GM18526 (cell line): ENCODE data around the gene CYSRT1.

Source experiments
- POLR2A ChIP-seq: IDR thresholded peaks from 3 replicates; pipeline ENCODE4 v1.6.1; 2011; ENCODE audit not compliant: insufficient read length; ENCODE audit errors: extremely low read depth

Gene CYSRT1

DNA sequence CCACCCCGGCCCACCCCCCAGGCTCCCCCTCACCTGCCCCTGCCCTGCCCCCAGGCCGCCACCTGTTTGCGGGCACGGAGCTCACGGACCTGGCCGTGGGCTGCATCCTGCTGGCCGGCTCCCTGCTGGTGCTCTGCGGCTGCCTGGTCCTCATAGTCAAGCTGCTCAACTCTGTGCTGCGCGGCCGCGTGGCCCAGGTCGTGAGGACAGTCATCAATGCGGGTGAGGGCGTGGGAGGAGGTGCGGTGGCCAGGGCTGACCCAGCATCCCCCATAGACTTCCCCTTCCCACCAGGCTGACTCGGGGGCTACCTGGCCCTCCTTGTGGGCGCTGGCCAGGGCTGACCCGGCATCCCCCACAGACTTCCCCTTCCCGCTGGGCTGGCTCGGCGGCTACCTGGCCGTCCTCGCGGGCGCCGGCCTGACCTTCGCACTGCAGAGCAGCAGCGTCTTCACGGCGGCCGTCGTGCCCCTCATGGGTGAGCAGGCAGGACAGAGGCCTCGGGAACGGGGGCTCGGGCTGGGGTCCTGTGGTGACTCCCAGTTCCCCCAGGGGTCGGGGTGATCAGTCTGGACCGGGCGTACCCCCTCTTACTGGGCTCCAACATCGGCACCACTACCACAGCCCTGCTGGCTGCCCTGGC is 9.2 kb downstream of the CYSRT1 start:
- no peak for TF ChIP-seq POLR2A

DNA sequence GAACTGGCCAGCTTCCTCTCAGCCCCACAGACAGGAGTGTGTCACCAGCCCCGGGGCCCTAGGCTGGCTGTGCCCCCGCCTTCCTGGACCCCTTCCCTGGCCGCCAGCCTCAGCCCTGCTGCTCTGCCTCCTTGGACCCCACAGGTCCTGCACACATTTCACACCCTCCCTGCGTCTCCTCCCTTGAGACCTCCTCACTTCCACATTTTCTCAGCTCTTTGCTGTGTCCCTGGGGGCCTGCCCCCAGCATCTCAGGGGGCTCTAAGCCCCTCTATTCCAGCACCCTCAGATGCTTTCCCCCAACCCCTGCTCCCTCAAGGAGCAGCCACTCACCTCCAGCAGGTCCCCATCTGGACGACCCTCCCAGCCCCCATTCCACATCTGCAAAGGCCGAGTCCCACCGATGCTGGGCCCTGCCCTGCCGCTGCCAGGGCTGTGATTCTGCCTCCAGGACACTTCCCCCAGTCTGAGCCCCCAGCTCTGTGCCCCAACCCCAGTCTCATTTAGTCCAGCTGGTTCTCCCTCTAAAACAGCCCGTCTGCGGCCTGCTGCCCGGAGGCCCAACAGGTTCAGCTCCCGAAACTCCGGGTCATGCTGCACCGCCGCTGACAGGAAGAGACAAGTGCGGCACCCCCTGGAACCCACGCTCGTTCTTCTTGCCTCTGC is 9.9 kb downstream of the CYSRT1 start:
- TF ChIP-seq POLR2A = no peak

DNA sequence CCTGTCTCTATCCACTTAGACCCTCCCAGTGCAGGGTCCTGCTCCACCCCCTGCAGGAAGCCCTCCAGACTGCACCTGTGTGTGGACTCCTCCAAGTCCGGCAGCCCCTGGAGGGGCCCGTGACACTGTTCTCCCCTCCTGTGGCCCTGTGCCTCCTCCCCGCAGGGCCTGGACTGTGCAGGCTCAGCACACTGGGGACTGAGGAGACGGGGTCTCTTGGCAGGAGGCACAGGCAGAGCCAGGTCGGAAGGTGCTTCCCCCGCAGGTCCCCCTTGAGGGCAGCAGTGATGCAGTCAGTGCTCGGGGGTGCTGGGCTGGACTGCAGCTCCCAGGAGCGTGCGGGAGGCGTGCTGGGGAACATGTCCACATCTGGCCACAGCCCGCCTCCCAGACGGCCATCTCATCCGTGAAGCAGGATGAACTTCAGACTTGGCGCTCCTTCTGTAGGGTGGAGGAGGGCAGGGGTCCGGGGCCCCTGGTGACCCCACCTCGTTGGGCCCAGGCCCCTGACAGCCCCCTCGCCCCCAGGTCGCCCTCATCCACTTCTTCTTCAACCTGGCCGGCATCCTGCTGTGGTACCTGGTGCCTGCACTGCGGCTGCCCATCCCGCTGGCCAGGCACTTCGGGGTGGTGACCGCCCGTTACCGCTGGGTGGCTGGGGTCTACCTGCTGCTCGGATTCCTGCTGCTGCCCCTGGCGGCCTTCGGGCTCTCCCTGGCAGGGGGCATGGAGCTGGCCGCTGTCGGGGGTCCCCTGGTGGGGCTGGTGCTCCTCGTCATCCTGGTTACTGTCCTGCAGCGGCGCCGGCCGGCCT is 10.7 kb downstream of the CYSRT1 start:
- no peak for TF ChIP-seq POLR2A

DNA sequence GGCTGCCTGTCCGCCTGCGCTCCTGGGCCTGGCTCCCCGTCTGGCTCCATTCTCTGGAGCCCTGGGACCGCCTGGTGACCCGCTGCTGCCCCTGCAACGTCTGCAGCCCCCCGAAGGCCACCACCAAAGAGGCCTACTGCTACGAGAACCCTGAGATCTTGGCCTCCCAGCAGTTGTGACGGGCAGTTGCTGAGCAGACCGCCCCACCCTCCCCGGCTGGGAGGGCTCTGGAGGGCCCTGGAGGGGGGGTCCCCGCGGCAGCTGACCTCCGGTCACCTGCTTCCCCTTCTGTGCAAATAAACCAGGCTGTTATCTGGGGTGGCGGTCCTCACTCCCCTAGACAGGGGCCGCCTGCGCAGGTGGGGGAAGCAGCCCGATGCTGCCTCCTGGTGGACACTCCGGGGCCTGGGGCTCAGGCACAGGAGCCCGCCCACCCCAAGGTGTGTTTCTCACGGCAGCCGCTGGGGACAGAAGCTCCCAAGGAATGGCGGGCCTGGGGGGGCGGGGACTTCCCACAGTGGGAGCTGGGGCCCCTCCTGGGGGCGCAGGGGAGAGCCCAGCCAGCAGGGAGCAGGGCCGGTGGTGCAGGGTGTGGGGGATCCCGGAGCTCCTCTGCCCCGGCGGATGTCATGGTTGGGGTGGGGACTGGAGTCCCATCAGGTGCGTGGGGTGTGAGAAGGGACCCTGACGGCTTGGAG is 11.4 kb downstream of the CYSRT1 start:
- peak; percentile 29 for TF ChIP-seq POLR2A

DNA sequence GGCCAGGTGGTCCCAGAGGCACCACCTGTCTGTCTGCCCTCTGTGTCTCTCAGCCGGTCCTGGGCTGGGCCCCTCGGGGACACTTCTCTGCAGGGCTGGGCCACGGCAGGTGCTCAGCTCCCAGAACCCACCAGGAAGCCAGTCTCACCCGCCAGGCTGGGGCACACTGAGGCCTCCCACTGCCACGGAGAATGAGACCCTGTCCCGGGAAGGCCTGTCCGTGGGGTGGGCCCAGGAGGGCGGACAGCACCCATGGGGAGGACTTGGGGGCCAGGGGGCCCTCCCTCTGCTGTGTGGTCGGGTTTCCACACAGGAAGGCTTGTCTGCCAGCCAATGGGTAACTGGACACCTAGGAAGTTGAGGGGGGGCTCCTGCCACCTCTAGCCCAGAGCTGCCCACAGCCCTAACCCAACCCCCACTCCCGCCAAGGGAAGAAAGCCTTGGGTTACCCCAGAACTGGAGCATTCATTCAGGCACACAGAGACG is 12.0 kb downstream of the CYSRT1 start:
- TF ChIP-seq POLR2A = no peak

DNA sequence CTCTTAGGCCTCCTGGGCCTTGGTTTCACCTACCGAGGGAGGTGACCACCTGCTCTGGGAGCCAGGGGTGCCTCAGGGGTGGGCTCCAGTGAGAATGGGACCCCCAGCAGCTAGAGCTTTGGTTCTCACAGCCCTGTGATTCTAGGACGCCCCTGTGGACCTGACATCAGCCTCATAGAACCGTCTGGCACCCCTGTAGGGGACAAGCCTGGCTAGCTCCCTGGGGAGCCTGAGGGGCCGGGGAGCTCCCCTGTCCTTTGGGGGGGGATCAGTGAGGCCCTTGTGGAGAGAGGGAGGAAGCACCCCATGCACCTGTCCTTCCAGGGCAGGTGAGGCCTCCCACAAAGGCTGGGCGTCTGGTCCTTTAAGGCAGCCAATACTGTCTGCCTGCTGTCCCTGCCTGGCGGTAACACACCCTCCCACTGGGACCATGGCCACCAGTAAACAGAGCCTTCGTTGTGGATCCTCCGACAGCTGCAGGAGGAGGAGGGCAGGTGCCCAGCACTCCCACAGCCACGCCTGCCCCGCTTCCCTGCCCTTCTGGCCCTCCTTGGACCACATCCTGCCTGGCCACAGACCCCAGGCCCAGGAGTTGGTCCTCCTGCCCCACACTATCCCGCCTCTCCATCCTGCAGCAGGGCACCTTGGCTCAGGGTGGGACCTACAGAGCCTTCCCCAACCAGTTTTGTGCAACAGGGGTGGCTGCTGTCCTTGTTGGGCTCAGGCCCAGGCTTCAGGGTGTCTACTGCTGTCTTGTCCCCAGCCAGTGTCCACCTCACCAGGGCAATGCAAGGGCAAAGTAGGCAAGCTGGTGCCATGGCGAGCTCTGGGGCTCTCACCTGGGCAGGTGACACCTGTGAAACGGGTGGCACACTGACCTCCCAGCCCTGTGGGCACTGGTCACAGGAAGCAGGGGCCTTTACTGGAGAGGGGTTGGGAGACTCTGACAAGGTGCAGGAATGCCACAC is 13.1 kb downstream of the CYSRT1 start:
- TF ChIP-seq POLR2A = no peak

DNA sequence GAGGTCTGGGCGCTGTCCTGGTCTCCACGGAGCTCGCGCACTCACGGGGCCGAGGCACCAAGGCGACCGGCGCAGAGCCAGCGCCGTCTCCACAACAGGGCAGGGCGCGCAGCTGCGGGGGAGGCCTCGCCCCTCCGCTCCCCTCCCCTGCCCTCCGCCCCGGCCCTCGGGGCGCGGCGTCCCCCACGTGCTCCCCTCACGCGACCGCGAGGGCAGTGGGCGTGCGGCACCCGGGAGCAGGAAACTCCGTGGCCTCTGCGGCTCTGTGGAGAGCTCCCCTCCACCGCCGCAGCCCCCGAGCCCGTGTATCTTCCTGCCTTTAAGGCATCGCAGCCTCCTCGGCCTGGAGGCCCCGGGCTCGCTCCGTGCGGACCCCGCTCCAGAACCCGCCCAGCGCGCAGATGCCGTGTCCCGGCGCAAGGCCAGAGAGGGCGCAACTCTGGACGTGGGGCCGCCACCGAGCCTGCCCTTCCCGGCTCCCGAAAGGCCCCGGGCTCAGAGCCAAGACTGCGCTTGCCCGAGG is 15.4 kb downstream of the CYSRT1 start:
- TF ChIP-seq POLR2A = peak; percentile 69

DNA sequence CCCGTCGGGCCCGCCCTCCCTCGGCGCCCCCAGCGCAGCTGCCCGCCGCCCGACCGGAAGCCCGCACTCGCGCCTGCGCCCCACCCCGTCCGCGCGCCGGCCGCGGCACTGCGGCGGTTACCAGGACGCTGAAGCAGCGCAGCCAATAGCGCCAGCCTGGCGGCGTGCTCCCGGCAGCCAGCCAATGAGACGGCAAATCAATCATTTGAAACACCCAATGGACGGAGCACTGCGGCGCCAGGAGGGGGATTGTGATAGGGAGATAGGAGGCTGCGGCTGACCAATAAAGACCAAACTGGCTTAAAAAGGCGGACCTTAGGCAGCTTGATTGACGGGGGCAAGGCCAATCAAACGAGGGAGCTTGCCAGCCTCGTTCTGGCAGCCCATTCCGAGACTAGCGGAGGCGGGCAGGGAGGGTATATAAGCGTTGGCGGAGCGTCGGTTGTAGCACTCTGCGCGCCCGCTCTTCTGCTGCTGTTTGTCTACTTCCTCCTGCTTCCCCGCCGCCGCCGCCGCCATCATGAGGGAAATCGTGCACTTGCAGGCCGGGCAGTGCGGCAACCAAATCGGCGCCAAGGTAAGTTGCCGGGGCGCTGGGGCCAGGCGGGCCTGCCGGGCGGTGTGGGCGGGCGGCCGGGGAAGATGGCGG is 16.0 kb downstream of the CYSRT1 start, which contains the start of gene TUBB4B:
Gene TUBB4B (plus strand): TSS at position 447 of the 649 bp plus-strand sequence. CDS start 74 bp downstream, at position 521.
- peak; percentile 100 for TF ChIP-seq POLR2A

DNA sequence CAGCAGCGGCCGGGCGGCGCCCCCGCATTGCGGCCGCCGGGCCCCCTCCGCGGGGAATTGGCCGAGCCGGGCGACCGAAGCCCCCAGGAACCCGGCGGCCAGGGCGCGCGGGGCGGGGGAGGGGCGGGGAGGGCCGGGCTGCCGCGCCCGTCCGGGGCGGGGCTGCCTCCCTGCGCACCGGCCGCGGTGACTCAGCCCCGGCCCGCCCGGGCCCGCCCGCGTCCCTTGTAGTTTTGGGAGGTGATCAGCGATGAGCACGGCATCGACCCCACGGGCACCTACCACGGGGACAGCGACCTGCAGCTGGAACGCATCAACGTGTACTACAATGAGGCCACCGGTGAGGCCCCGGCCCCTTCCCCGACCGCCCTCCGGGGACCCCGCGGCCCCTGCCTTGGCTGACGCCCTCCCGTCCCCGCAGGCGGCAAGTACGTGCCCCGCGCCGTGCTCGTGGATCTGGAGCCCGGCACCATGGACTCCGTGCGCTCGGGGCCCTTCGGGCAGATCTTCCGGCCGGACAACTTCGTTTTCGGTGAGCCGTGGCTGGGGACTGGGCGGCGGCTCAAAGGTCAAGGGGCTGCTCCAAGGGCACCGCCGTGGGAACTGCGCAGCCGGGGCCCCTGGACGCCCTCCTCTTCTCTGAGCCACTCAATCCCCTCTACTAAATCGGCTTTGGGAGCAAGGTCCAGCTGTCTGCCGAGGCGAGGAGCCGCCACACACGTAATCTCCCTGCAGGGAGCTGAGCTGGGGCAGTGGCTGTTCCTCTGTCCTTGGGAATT is 16.7 kb downstream of the CYSRT1 start:
- no peak for TF ChIP-seq POLR2A

DNA sequence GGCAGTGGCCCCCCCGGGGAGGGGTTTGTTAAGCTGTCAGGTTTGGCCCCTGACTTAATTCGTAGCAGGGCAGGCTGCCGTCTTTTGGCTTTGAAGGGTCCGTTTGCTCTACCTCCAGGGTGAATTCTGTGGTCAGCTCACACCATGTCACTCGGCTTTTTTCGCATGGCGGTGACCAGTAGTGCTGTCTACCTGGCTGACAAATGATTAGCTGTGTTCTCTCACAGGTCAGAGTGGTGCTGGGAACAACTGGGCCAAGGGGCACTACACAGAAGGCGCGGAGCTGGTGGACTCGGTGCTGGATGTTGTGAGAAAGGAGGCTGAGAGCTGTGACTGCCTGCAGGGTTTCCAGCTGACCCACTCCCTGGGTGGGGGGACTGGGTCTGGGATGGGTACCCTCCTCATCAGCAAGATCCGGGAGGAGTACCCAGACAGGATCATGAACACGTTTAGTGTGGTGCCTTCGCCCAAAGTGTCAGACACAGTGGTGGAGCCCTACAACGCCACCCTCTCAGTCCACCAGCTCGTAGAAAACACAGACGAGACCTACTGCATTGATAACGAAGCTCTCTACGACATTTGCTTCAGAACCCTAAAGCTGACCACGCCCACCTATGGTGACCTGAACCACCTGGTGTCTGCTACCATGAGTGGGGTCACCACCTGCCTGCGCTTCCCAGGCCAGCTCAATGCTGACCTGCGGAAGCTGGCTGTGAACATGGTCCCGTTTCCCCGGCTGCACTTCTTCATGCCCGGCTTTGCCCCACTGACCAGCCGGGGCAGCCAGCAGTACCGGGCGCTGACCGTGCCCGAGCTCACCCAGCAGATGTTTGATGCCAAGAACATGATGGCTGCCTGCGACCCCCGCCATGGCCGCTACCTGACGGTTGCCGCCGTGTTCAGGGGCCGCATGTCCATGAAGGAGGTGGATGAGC is 17.6 kb downstream of the CYSRT1 start:
- TF ChIP-seq POLR2A = no peak

DNA sequence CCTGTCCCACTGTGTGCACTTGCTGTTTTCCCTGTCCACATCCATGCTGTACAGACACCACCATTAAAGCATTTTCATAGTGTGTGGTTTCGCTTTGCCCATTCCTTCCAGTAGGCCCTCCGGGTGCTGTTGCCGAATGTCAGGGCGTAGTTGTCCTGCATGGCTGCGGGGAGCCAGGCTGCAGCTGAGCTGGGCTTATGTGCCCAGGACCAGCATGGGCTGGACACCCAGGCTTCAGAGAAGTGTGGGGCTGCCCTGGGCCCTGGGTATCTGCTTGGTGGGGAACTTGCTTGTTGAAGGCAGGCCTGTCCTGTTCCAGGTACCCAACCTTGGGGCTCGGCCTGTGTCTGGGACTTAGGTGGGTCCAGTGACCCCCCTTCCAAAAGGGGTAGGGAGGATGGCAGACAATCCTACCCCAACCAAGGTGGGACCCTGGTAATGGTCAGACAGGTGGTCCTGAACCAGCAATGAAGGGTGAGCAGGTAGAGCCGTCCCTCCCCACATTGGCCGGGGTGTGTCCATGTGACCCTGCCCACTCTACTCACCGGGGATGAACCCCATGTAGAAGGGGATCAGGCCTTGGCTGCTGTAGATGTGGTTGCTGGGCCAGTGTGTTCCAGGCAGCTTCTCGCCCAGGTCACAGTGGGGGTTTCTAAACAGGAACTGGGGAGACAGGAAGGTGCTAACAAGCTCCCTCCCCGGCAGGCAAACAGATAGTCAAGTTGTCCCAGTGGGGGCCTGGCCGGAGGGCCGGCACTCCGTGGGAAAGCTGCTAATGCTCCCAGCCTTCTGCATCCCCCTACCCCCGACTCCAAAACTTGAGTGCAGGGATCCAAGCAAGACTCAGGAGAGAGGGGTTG is 18.9 kb downstream of the CYSRT1 start:
- peak; percentile 19 for TF ChIP-seq POLR2A
